HepG2 (cell line): Measurements from ENCODE around the gene CELSR2. TPM values are rescaled to one million over a fixed set of nuclear protein-coding genes. Genes with fewer than 3 reads are reported as not detected.
A peak's percentile ranks its signal among the peaks of the same experiment; 100 is the strongest.

Source experiments
- GTF2F1 ChIP-seq: fragments of 150-350 bp; IDR thresholded peaks from 2 replicates; pipeline ENCODE4 v1.6.1; 2014; ENCODE audit warnings: low read length
- HIVEP1 ChIP-seq: sonication (generic); formaldehyde crosslinking; IDR thresholded peaks from 2 replicates; pipeline ENCODE4 v1.4.0; 2020; ENCODE audit warnings: mild to moderate bottlenecking, missing genetic modification reagents
- ISX ChIP-seq: sonication (generic); formaldehyde crosslinking; conservative IDR thresholded peaks from 2 replicates; pipeline ENCODE4 v1.5.0; 2020; ENCODE audit warnings: missing genetic modification reagents
- KDM2A ChIP-seq: sonication (generic); formaldehyde crosslinking; IDR thresholded peaks from 2 replicates; pipeline ENCODE4 v1.4.0; 2020; ENCODE audit warnings: low read depth, missing genetic modification reagents, borderline replicate concordance
- NCOA1 ChIP-seq: sonication (generic); formaldehyde crosslinking; IDR thresholded peaks from 2 replicates; pipeline ENCODE4 v1.9.0; 2021; ENCODE audit warnings: missing genetic modification reagents
- NFIB ChIP-seq: sonication (generic); formaldehyde crosslinking; IDR thresholded peaks from 2 replicates; pipeline ENCODE4 v1.9.0; 2021; ENCODE audit warnings: missing genetic modification reagents, mild to moderate bottlenecking, borderline replicate concordance
- POLR2AphosphoS5 ChIP-seq: IDR thresholded peaks from 2 replicates; pipeline ENCODE4 v1.6.1; 2012; ENCODE audit warnings: low read depth, low read length
- SRSF9 ChIP-seq: fragments of 200-400 bp; formaldehyde crosslinking; IDR thresholded peaks from 2 replicates; pipeline ENCODE4 v1.6.1; 2018; ENCODE audit warnings: borderline replicate concordance, mild to moderate bottlenecking, low read depth, low read length; ENCODE audit not compliant: insufficient read depth, poor library complexity, severe bottlenecking
- TAF15 ChIP-seq: fragments of 200-400 bp; formaldehyde crosslinking; IDR thresholded peaks from one replicate; pipeline ENCODE4 v1.6.1; 2018; ENCODE audit warnings: mild to moderate bottlenecking, low read depth, low read length; ENCODE audit not compliant: poor library complexity, severe bottlenecking
- ZNF160 ChIP-seq: sonication (generic); formaldehyde crosslinking; IDR thresholded peaks from 2 replicates; pipeline ENCODE4 v1.8.0; 2022; ENCODE audit warnings: mild to moderate bottlenecking, inconsistent platforms, missing genetic modification reagents
- ZNF207 ChIP-seq: fragments of 450-650 bp; IDR thresholded peaks from 2 replicates; pipeline ENCODE4 v1.6.1; 2016; ENCODE audit warnings: antibody characterized with exemption, borderline replicate concordance
- ZNF430 ChIP-seq: sonication (generic); formaldehyde crosslinking; IDR thresholded peaks from 2 replicates; pipeline ENCODE4 v1.9.0; 2021; ENCODE audit warnings: mild to moderate bottlenecking, missing genetic modification reagents
- ZNF589 ChIP-seq: sonication (generic); formaldehyde crosslinking; conservative IDR thresholded peaks from 2 replicates; pipeline ENCODE4 v1.8.0; 2022; ENCODE audit warnings: mild to moderate bottlenecking, moderate library complexity, missing genetic modification reagents
- ZNF839 ChIP-seq: sonication (generic); formaldehyde crosslinking; IDR thresholded peaks from 2 replicates; pipeline ENCODE4 v1.4.0; 2020; ENCODE audit warnings: missing genetic modification reagents, mild to moderate bottlenecking, borderline replicate concordance
- polyA plus RNA-seq, 8 experiments: library from polyadenylated mRNA; depleted of rRNA in 3 of 8; stranded (reverse) in 7 of 8; unstranded in 1 of 8; fragments of >200 nt; fragmentation: Illumina TruSeq in 4 of 8; extraction: Trizol in 4 of 8; gene quantifications; 2 replicates each; pipeline versions ENCODE4 v1.2.1 to v1.2.3, GENCODE V29; 2011 to 2016; ENCODE audit warnings: low read depth in 4 of 8, missing spikeins in 1 of 8, mixed read lengths in 1 of 8; ENCODE audit not compliant: insufficient read depth in 1 of 8
- total RNA-seq, 5 experiments: library from RNA; depleted of rRNA; stranded (reverse); fragments of >200 nt; fragmentation: Illumina TruSeq; extraction: Trizol; gene quantifications; 2 replicates each; pipeline ENCODE4 v1.2.3, GENCODE V29; 2016; ENCODE audit warnings: low read depth in 1 of 5
- TF ChIP-seq, protein P1 (sequence below): sonication (generic); formaldehyde crosslinking; IDR thresholded peaks from 2 replicates; pipeline ENCODE4 v1.4.0; 2020; ENCODE audit warnings: missing genetic modification reagents
- TF ChIP-seq, protein P2 (sequence below): sonication (generic); formaldehyde crosslinking; IDR thresholded peaks from 2 replicates; pipeline ENCODE4 v1.4.0; 2020; ENCODE audit warnings: missing genetic modification reagents, low read depth, mild to moderate bottlenecking, borderline replicate concordance
- TF ChIP-seq, protein P3 (sequence below): sonication (generic); formaldehyde crosslinking; IDR thresholded peaks from 2 replicates; pipeline ENCODE4 v1.5.0; 2020; ENCODE audit warnings: mild to moderate bottlenecking, missing genetic modification reagents, moderate library complexity
- TF ChIP-seq, protein P4 (sequence below): sonication (generic); formaldehyde crosslinking; IDR thresholded peaks from 2 replicates; pipeline ENCODE4 v1.9.0; 2021; ENCODE audit warnings: missing genetic modification reagents, borderline replicate concordance
- TF ChIP-seq, protein P5 (sequence below): IDR thresholded peaks from 2 replicates; pipeline ENCODE4 v1.6.1; 2016; ENCODE audit warnings: control low read depth

CELSR2 gene
- total and polyA plus RNA-seq, 2 of the 13 experiments (the other 11 are each of a cell fraction or from before 2014, with no cell fraction given), result 4.0 to 6.6 TPM

DNA sequence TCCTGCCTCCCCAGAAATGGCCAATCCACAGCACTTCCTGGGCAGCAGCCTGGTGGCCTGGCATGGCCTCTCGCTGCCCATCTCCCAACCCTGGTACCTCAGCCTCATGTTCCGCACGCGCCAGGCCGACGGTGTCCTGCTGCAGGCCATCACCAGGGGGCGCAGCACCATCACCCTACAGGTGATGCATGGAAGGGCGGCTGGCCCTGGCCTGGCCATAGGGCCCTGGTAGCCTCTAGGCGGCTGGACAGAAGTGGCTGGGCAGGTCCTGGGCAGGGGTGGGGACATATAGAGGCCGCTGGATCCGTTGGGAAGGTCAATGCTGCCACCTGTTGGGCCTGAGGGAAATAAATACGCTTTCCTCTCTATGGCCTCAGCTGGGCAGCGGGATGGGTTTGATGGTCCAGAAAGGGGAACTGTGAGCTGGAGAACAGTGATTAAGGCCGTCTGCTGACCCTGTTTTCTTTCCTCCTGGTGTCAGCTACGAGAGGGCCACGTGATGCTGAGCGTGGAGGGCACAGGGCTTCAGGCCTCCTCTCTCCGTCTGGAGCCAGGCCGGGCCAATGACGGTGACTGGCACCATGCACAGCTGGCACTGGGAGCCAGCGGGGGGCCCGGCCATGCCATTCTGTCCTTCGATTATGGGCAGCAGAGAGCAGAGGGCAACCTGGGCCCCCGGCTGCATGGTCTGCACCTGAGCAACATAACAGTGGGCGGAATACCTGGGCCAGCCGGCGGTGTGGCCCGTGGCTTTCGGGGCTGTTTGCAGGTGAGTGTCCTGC, 14.4 kb downstream of the CELSR2 start (continued):
- TF ChIP-seq HIVEP1 (CRISPR knock-in tag), result no peak
- TF ChIP-seq, protein P1, sequence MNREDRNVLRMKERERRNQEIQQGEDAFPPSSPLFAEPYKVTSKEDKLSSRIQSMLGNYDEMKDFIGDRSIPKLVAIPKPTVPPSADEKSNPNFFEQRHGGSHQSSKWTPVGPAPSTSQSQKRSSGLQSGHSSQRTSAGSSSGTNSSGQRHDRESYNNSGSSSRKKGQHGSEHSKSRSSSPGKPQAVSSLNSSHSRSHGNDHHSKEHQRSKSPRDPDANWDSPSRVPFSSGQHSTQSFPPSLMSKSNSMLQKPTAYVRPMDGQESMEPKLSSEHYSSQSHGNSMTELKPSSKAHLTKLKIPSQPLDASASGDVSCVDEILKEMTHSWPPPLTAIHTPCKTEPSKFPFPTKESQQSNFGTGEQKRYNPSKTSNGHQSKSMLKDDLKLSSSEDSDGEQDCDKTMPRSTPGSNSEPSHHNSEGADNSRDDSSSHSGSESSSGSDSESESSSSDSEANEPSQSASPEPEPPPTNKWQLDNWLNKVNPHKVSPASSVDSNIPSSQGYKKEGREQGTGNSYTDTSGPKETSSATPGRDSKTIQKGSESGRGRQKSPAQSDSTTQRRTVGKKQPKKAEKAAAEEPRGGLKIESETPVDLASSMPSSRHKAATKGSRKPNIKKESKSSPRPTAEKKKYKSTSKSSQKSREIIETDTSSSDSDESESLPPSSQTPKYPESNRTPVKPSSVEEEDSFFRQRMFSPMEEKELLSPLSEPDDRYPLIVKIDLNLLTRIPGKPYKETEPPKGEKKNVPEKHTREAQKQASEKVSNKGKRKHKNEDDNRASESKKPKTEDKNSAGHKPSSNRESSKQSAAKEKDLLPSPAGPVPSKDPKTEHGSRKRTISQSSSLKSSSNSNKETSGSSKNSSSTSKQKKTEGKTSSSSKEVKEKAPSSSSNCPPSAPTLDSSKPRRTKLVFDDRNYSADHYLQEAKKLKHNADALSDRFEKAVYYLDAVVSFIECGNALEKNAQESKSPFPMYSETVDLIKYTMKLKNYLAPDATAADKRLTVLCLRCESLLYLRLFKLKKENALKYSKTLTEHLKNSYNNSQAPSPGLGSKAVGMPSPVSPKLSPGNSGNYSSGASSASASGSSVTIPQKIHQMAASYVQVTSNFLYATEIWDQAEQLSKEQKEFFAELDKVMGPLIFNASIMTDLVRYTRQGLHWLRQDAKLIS (CRISPR knock-in tag), result no peak
- no peak for TF ChIP-seq ISX (CRISPR knock-in tag)
- TF ChIP-seq NCOA1 (CRISPR knock-in tag), result no peak
- TF ChIP-seq ZNF160 (CRISPR knock-in tag), result no peak; the same call in 1 of the 2 replicates
- no peak for TF ChIP-seq SRSF9
- TF ChIP-seq, protein P2, sequence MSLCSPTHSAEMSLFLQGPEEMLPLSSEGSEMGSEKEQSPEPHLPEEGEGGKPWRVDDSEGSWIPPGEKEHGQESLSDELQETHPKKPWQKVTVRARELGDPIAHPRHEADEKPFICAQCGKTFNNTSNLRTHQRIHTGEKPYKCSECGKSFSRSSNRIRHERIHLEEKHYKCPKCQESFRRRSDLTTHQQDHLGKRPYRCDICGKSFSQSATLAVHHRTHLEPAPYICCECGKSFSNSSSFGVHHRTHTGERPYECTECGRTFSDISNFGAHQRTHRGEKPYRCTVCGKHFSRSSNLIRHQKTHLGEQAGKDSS (CRISPR knock-in tag), result peak; percentile 56; the same call in 1 of the 2 replicates
- TF ChIP-seq POLR2AphosphoS5, result no peak
- no peak for TF ChIP-seq TAF15
- TF ChIP-seq GTF2F1, result no peak
- no peak for TF ChIP-seq ZNF839 (CRISPR knock-in tag)
- no peak for TF ChIP-seq ZNF207
- 0 out of 2 replicates have a peak, but pooled peaks have one; percentile 20 for TF ChIP-seq ZNF589 (CRISPR knock-in tag)
- TF ChIP-seq, protein P3, sequence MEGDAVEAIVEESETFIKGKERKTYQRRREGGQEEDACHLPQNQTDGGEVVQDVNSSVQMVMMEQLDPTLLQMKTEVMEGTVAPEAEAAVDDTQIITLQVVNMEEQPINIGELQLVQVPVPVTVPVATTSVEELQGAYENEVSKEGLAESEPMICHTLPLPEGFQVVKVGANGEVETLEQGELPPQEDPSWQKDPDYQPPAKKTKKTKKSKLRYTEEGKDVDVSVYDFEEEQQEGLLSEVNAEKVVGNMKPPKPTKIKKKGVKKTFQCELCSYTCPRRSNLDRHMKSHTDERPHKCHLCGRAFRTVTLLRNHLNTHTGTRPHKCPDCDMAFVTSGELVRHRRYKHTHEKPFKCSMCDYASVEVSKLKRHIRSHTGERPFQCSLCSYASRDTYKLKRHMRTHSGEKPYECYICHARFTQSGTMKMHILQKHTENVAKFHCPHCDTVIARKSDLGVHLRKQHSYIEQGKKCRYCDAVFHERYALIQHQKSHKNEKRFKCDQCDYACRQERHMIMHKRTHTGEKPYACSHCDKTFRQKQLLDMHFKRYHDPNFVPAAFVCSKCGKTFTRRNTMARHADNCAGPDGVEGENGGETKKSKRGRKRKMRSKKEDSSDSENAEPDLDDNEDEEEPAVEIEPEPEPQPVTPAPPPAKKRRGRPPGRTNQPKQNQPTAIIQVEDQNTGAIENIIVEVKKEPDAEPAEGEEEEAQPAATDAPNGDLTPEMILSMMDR, result peak; percentile 99
- TF ChIP-seq ZNF430 (CRISPR knock-in tag), result peak; percentile 85; the same call in 1 of the 2 replicates
- TF ChIP-seq, protein P4, sequence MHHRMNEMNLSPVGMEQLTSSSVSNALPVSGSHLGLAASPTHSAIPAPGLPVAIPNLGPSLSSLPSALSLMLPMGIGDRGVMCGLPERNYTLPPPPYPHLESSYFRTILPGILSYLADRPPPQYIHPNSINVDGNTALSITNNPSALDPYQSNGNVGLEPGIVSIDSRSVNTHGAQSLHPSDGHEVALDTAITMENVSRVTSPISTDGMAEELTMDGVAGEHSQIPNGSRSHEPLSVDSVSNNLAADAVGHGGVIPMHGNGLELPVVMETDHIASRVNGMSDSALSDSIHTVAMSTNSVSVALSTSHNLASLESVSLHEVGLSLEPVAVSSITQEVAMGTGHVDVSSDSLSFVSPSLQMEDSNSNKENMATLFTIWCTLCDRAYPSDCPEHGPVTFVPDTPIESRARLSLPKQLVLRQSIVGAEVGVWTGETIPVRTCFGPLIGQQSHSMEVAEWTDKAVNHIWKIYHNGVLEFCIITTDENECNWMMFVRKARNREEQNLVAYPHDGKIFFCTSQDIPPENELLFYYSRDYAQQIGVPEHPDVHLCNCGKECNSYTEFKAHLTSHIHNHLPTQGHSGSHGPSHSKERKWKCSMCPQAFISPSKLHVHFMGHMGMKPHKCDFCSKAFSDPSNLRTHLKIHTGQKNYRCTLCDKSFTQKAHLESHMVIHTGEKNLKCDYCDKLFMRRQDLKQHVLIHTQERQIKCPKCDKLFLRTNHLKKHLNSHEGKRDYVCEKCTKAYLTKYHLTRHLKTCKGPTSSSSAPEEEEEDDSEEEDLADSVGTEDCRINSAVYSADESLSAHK (CRISPR knock-in tag), result no peak
- peak; percentile 93 for TF ChIP-seq KDM2A (CRISPR knock-in tag)
- no peak for TF ChIP-seq NFIB (CRISPR knock-in tag)
- TF ChIP-seq, protein P5, sequence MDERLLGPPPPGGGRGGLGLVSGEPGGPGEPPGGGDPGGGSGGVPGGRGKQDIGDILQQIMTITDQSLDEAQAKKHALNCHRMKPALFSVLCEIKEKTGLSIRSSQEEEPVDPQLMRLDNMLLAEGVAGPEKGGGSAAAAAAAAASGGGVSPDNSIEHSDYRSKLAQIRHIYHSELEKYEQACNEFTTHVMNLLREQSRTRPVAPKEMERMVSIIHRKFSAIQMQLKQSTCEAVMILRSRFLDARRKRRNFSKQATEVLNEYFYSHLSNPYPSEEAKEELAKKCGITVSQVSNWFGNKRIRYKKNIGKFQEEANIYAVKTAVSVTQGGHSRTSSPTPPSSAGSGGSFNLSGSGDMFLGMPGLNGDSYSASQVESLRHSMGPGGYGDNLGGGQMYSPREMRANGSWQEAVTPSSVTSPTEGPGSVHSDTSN (CRISPR knock-in tag), result no peak
